ENCODE data around the gene CXCL13.

DNA sequence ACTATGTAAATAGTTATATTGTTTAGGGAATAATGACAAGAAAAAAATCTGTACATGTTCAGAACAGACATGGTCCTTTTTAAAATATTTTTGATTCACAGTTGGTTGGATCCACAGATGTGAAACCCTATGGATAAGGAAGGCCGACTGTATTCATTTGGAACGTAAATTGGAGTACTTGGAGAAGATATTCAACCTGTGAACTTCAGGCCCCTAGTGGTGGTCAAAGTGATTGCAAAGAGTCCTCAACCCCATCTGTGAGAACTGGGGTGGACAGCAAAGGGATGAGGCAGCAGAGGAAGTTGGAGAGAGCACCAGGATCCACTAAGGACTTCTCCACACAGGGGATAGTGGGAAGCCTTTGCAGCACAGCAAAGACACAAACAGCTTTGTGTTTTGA lies 6.2 kb upstream of the CXCL13 start:
- TF ChIP-seq, protein P1, sequence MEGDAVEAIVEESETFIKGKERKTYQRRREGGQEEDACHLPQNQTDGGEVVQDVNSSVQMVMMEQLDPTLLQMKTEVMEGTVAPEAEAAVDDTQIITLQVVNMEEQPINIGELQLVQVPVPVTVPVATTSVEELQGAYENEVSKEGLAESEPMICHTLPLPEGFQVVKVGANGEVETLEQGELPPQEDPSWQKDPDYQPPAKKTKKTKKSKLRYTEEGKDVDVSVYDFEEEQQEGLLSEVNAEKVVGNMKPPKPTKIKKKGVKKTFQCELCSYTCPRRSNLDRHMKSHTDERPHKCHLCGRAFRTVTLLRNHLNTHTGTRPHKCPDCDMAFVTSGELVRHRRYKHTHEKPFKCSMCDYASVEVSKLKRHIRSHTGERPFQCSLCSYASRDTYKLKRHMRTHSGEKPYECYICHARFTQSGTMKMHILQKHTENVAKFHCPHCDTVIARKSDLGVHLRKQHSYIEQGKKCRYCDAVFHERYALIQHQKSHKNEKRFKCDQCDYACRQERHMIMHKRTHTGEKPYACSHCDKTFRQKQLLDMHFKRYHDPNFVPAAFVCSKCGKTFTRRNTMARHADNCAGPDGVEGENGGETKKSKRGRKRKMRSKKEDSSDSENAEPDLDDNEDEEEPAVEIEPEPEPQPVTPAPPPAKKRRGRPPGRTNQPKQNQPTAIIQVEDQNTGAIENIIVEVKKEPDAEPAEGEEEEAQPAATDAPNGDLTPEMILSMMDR (conservative IDR thresholded peaks at IDR 0.05 in 1 of 2, IDR thresholded peaks at IDR 0.05 in 1 of 2; ENCODE audit: extremely low read depth in 1 of 2, insufficient read depth in 1 of 2, low read depth in 1 of 2, low read length in 2 of 2): peak; percentile 68 to 74
- TF ChIP-seq EZH2 (IDR thresholded peaks at IDR 0.05; ENCODE audit: borderline replicate concordance, low read length): no peak
